Dermis microvascular lymphatic vessel endothelial cell (primary cell): ENCODE data around the gene CUBN. TPM values are rescaled to one million over a fixed set of nuclear protein-coding genes. Genes with fewer than 3 reads are reported as not detected.

ENCODE experiments used
- DNase-seq, 2 donors: peaks; one replicate each; pipeline versions ENCODE4 v3.0.0 to v3.0.0-alpha.2; 2010; ENCODE audit warnings: low read depth in 2 of 2
- total RNA-seq: library from RNA; depleted of rRNA; stranded (reverse); fragments of >200 nt; gene quantifications from 2 replicates; pipeline ENCODE4 v1.2.1, GENCODE V29; 2014

The CUBN gene
- total RNA-seq, 1 donor from 2014 or later = 6.7 TPM

DNA sequence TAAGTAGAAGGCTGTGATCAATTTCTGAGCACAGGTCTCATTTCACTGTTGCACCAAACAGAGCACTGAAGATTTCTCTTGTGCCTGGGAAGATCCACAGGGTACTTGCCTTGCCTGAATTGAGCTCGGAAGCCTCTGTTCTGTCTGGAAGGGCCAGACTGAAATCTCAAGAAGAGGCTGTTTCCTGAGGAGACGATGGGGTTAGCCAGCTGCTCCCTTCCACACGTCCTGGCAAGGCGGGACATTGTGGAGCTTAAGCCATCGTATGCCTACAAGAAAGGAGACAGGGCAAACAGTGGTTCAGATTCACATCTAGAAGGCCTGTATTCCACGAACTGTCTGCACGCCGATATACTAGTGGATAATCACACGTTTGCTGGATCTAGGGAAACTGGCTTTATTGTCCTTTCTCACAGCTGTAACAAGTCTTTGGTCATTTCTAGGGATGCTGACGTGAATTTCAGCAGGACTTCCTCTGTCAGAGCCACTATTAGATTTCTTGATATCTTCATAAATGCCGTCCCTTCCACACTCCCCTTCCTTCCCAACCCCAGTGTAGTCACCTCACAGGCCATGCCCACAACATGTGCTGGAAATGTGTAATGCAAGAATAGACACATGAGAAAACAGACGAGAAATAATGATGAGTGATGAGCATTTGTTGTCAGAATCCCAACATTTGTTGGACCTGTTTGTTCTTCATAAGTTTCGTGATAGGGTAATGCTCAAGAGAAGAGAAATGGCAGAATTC lies 175.2 kb downstream of the CUBN start:
- no peak for DNase-seq

DNA sequence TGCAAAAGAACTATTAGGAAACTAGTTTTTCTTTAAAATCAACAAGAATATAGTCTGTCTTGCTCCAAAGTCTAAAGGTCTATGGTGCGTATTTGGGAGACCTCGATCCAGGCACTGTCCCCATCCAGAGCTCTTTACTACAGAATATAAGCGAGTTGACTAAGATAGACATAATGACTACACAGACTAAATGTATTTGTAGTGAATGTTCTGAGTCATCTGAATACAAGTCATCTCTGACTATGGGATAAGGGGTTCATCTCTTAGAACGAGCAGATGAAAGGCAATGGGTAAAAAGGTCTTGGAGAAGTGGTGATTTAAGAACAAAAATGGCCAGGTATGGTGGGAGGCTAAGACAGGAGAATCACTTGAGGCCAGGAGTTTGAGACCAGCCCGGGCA lies 176.3 kb downstream of the CUBN start:
- DNase-seq = no peak

DNA sequence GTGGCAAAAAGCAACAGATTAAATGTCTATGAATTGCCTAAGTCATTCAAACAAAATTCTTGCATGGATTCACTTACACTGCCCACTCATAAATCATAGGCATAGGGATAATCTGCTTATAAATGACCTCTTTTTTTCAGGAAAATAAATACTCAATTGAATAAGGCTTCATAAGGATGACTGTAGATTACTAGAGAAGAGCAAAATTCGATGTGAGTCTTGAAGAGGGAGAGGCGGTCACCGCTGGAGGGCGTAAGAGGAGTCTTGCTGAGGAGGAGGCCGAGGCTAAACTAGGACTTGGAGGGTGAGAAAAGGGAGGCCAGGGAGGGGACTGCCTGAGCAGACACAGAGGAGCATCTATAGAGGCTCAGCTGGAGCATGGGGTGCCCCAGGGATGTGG lies 177.0 kb downstream of the CUBN start:
- DNase-seq = no peak

DNA sequence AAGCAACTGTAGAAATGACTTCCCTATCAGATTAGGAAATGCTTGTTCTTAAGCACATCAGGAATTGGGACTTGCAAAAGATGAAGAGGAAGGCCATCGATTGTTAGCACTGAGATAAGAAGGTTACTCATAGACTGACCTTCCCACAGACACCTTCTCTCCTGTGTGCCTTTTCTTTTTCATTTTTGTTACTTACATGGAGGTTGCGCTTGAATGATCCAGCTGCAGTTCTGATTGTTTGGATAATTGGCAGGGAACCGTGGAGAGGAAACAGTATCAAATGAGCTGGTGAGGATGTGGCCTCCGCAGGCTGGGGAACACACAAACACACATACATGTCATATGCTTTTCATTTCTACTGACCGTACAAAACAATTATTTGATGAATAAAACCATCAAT lies 177.5 kb downstream of the CUBN start:
- DNase-seq = peak; percentile 61 to 84

DNA sequence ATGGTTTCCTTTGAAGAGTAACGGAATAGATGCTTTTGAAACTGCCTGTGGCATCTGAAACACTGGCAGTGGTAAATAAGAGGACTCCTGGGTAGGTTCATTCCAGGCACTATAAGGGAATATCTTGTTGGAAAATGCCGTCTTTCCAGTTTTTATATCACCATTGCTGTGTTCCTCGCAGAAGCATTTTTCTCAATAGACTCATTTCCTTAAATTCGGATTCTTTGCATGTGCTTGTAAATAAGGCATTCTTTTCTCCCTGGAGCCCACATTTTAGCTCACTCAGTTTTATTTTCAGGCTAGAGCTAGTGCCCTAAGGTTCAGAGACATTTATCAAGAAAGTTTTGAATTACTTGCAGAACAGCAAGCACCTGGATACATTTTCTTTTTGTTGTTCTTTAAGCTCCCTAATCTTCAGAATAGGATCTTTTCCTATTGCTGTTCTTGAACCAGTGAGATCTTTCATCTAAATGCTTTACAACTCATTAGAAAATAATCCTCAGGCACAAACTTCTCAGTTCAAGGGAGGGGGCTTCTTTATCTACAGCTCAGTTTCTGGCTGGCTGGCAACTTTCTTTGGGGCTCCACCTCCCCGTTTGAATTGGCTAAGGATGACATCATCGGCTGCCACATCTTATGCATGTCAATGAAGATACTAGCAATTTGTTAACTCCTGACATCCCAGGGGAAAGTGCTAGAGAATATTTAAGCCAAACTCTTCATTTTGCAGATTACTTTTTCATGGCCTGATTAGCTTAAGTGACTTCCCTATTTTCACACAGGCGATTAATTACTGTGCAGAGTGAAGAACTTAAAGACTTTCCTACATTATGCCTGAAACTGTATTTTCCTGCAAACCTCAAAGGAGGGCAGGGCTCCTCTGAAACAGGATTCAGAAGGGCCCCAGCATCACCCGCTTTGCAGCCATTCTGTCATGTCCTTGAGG lies 178.7 kb downstream of the CUBN start:
- peak in 1 of 2 donors; percentile 85 for DNase-seq

DNA sequence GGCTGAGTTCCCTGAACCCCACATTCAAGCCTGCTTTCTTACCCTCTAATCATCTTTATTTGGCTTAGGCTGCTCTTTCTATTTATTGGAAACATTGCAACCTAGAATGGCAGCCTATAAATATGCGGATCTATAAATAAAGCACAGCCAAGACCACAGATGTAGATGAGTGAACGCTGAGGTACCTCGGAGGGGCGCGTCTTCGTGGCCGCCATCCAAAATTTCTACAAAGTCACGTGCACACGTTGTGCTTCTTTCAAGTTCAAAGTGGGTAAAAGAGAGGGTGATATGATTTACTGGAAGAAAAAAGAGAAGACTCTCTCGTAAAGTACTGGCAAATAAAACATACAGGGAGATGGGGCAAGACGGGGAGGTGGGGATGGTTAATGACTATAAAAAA lies 179.8 kb downstream of the CUBN start:
- no peak for DNase-seq

DNA sequence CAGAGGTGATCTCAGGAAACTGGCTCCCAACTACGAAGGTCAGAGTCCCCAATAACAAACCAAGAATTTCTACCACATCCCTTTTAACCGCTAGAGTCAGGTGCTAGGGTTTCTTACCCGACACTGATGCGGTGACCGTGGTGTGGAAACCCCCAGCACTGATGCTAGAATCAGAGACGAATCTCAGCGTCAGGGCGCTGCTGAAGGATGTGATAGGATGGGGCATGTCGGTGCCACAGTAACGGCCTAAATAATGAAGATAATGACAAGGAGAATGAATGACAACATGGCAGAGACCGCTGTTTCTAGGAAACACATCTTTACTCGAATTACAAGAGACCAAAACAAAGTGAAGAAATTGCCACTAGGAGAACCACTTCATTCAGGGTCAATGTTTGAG lies 181.2 kb downstream of the CUBN start:
- DNase-seq = no peak

DNA sequence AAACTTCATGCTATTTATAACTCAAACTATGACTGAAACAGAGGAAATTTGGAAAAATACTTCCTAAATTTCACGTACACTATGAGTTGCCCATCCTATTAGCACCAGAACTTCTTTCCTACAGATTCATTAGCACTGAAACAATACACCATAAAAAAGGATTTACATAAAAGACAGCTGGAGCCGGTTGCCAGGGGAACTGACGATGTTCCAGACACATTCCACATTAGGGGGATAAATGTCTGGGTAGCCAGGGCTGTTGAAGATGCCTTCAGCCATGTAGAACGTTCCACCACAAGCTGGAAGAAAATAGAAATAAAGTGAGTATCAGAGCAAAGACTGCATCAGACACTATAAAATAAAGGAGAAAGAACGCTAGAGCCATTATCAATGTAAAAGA lies 182.5 kb downstream of the CUBN start:
- DNase-seq = no peak

DNA sequence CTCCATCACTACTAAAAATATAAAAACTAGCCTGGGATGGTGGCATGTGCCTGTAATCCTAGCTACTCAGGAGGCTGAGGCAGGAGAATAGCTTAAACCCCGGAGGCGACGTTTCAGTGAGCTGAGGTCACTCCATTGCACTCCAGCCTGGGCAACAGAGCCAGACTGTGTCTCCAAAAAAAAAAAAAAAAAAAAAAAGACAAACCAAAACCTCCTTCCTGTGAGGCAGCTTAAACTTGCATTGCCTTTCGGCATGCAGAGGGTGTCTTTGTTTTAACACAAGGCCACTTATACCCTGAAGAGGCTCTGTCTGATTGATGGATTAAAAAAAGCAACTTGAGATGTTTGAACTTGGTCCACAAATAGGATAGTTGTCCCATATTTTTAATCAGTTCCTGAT lies 184.0 kb downstream of the CUBN start:
- no peak for DNase-seq

DNA sequence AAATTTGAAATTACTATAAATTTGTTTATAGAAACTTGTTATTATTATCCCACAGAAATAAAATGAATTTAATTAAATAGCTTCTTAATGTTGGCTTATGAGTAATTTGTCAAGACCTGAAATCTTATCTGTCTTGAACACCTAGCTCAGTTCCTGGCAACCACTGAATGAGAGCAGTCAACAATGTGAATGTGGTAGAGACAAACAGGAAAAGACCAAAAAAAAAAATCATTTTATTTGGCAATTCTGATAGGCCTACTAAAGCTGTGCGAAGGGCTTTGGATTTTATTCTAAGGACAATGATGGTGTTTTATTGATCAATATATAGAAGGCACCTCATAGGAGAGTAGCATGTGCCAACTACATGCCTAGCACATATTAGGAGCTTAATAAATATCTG lies 184.6 kb downstream of the CUBN start:
- DNase-seq = peak; percentile 55 to 82

DNA sequence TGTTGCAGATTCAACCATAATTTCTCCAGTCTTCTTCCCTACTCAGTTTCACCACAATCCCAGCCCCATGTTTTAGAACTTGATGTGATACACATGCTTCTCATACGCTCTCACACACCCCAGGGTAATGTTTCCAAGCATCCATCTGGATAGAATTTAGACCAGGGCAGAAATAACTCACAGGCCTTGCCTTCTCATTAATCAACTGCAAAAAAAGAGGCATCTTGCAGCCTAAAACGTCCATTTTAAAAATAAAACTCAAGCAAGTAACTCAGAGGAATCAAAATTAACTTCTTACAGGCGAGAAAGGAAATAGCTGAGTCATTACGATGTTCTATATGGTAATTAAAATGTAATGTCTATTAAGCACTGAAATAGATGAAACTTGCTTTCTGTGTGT lies 185.2 kb downstream of the CUBN start:
- DNase-seq = peak in 1 of 2 donors; percentile 20

DNA sequence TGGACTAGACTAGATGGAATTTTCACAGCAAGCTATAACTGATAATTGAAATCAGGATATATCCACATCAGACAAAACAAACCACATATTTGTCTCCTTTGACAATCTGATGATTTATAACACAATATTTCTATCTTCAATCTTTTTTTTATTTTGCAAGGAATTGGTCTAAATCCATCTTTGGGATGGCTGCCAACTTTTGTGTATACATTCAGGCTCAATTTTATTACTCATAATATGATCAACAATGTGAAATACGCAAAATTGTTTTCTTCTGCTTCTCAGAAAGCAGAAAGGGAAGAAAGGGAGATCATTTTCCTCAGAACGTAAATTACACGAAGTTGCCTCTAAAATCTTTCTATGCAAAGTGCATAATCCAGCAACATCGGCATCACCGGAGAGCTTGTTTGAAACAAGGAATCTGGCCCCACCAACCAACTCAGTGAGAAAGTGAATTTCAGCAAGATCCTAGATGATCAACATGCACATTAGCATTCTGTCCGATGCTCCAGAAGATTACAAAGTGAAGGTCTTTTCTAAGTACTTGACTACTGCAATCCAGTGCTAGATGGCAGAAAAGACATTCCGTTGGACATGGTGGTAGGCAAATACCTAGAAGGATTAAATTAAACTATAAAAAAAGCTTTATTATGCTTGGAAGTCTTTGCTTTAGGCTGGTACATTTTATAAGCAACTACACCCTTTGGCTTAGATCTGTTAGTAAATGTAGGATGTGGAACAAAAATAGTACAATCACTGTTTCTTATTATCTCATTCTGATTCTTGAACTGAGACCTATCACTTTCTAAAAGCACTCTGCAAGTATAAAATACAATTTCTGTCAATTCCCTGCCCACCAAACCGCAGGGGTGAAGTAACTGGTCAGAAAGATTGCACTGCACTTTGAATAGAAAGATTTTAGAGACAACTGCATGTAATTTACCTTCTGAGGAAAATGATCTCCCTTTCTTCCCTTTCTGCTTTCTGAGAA lies 186.0 kb downstream of the CUBN start:
- no peak for DNase-seq

DNA sequence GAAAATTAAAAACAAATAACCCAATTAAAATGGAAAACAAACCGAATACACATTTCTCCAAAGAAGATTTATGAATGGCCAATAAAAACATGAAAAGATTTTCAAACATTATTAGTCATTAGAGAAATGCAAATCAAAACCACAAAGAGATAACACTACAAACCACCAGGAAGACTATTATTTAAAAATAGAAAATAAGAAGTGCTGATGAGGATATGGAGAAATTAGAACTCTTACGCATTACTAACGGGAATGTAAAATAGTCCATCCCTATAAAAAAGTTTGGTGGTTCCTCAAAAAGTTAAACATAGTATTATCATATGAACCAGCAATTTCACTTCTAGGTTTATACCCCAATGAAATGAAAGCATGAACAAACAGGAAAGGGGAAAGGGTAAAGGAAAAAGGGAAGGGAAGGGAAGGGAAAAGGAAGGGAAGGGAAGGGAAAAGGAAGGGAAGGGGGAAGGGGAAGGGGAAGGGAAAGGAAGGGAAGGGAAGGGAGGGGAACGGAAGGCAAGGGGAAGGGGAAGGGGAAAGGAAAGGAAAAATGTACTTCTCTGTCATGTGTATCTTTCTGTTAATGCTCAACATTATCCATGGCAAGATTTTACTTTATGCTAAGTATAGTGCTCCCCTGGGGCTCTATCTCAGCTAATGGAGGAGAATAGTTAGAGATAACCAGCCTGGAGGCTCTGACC lies 187.1 kb downstream of the CUBN start:
- no peak for DNase-seq

DNA sequence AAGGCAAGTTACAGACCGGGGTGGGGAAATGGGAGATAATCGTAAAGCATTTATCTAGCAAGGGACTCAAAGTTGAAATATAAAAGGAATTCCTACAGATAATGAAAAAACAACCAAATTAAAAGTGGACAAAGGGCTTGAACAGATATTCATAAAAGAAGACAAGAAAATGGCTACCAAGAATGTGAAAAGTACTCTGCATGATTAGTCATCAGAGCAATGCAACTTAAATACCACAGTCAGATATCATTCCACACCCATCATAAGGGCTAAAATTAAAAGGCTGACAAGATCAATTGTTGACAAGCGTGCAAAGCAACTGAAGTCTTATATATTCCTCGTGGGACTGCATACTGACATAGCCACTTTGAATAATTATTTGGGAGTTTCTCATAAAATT lies 187.7 kb downstream of the CUBN start:
- DNase-seq = no peak

DNA sequence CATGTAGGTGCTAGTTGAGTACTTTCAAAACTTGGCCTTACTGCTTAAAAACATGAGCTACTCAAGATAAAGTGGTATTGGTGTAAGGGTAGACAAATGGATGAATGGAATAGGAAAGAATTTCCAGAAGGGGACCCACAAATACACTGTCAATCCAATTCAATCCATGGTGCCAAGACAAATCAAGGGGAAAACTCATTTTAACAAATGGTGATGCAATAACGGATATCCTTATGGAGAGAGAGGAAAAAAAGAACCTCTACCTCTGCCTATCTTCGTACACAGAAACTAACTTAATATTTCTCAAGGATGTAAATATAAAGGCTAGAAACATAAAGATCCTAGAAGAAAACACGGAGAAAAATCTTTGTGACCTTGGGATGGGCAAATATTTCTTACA lies 188.5 kb downstream of the CUBN start:
- DNase-seq = no peak

DNA sequence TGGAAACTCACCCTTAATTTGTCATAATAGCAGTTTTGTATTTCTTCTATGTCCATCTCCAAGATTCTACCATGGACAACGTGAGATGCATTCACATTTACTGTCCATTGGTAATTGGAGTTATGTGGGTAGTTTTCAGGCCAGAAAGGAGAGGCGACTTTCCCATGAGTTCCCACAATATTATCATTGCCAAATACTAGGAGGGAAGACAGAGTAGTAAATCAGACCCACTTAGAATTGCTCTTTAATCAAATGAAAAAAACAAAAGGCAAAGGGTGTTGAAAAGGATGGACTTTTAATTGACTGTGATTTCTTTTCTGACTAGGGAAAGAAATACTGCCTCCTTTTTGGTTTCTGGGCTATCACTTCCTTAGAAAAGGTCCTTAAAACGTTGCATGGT lies 190.7 kb downstream of the CUBN start:
- no peak for DNase-seq

DNA sequence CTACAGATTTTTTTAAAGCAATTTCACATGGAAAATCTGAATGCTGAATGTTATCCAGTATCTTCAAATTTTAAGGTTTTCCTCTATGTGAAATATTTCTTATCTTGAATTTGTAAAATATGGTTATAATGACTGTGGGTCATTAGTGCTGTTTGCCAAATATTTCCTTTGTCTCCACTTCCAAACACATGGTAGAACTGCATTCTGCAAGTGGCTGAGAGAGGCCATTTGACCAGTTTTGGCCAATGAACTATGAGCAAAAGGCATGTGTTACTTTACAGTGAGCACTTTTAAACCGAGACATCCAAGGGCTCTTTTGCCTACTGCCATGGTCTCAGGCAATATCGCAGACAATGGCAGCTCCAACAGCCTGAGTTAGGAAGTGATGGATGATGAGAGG lies 195.2 kb downstream of the CUBN start:
- DNase-seq = no peak

DNA sequence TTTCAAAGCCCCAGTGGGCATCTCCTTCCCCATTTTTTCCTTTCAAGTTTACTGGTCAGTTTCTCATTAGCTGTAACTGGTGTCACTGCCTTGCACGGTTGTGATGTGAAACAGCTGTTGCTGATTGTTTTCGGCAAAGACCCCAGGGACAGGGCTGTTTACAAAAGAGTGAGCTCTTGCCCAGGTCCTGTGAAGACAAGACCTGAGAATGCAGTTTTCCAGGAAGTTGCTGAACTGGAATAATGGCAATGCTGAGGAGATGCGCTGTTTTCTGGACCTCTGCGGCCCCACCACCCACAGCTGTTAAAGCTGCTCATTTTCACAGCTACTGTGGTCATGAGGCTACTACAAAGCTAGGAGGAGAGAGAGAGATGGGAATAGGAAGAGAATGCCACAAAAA lies 195.8 kb downstream of the CUBN start:
- DNase-seq = no peak

DNA sequence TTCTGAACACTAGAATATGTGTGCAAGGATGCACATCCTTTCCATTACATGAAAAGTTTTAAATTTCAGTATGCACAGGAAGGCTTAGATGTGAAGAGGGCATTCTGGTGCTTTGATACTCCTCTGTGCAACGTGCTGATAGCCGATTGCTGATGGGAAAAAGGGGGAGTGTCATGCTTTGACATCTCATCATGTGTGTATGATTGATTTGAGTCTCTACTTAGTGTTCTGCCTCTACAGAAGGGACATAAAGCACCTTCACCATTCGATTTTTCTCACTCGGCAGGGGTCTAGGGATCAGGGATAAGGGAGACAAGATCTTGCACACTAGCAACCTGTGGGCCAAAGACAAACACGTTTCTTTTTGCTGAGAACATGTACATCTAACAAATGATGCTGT lies 197.7 kb downstream of the CUBN start:
- no peak for DNase-seq

DNA sequence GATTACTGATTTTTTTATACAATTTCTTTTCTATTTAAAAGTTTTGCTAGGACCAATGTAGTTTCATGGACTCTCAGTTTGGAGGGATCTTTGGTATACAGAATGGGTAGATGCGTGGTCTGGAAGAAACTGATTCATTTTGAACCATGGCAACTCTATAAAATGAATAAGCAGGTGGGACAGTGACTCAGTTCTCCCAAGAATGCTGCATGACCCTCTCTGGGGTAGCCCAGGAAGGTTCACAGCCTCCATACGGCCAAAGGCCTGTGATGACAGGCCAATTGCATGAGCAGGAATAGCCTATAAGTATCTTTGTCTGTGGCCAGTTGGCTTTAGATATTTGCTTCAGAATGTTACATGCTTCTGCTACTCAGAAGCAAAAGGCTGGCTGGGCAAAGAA lies 199.1 kb downstream of the CUBN start:
- DNase-seq = no peak

DNA sequence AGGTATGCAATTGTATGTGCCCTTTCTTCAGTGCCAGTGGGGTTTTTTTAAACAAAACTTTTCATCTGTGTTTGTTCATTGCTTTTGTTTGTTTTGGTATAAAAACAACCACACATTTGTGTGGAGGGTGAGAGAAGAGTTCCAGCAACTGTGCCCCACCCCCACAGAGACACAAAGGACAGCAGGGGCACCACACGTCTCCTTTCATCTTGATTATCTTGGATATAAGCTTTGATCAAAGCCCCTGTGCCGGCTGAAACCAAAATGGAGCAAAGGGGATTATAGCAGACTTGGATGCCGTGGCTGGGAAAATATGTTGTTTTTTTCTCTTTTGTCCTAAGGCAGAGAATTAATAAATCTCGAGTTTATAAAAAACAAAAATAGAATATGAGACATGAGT lies 200.5 kb downstream of the CUBN start:
- DNase-seq = no peak
